Measurements from ENCODE around the gene EIF5. TPM values are rescaled to one million over a fixed set of nuclear protein-coding genes. Genes with fewer than 3 reads are reported as not detected.
A peak's percentile ranks its signal among the peaks of the same experiment; 100 is the strongest.

Gene EIF5
- total RNA-seq, 2 donors from 2014 or later, result 85.6 to 234 TPM

GRCh38 chr14:103313704-103314103, 20.3 kb upstream of the EIF5 start:
- Histone ChIP-seq H3K4me3 (no peak overlapping the region), H3K36me3 (replicated peaks in 1 of 2; ENCODE audit: insufficient read depth in 1 of 2, low read depth in 2 of 2) (no peaks in the 10 kb centered on the region), H3K27ac (no peak overlapping the region), H3K9me3 (no peaks in the 10 kb centered on the region), H3K4me1 (peaks cover 10% of the 10 kb centered on the region), H3K27me3 (no peaks in the 10 kb centered on the region)
- no peak for ATAC-seq
- TF ChIP-seq POLR2A (IDR thresholded peaks at IDR 0.05), result no peak
- TF ChIP-seq, protein P1, sequence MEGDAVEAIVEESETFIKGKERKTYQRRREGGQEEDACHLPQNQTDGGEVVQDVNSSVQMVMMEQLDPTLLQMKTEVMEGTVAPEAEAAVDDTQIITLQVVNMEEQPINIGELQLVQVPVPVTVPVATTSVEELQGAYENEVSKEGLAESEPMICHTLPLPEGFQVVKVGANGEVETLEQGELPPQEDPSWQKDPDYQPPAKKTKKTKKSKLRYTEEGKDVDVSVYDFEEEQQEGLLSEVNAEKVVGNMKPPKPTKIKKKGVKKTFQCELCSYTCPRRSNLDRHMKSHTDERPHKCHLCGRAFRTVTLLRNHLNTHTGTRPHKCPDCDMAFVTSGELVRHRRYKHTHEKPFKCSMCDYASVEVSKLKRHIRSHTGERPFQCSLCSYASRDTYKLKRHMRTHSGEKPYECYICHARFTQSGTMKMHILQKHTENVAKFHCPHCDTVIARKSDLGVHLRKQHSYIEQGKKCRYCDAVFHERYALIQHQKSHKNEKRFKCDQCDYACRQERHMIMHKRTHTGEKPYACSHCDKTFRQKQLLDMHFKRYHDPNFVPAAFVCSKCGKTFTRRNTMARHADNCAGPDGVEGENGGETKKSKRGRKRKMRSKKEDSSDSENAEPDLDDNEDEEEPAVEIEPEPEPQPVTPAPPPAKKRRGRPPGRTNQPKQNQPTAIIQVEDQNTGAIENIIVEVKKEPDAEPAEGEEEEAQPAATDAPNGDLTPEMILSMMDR (IDR thresholded peaks at IDR 0.05), result no peak
- 74 to 78% methylated on average over 8 of the region's 8 CpGs for WGBS, 2 donors
- intact Hi-C loops (cut with DNase I), result no loop called here
- DNase-seq, result no peak

- H3K9me3 ChIP-seq, result no peaks in the 10 kb centered on the region
- H3K4me3 ChIP-seq, result no peak overlapping the region
- peaks cover 10% of the 10 kb centered on the region for H3K4me1 ChIP-seq
- TF ChIP-seq, protein P1 (IDR thresholded peaks at IDR 0.05), result no peak
- TF ChIP-seq POLR2A (IDR thresholded peaks at IDR 0.05), result no peak
- DNase-seq (peak in 2 of 4 donors; percentile 18 to 40), ATAC-seq (peak; percentile 47)
- H3K36me3 ChIP-seq (replicated peaks in 1 of 2; ENCODE audit: insufficient read depth in 1 of 2, low read depth in 2 of 2), result no peaks in the 10 kb centered on the region
- H3K27me3 ChIP-seq, result no peaks in the 10 kb centered on the region
- intact Hi-C loops (cut with DNase I), result no loop called here
- H3K27ac ChIP-seq, result no peak overlapping the region
- WGBS, 2 donors, result 25 to 44% methylated on average over 8 to 10 of the region's 13 CpGs
These were observed 19.4 kb upstream of the EIF5 start for GRCh38 chr14:103314496-103315277.

GRCh38 chr14:103315351-103315911, 18.6 kb upstream of the EIF5 start:
- intact Hi-C loops (cut with DNase I), result no loop called here
- ATAC-seq, result peak; percentile 24
- TF ChIP-seq, protein P1 (IDR thresholded peaks at IDR 0.05), result no peak
- no peak for TF ChIP-seq POLR2A (IDR thresholded peaks at IDR 0.05)
- 78 to 86% methylated on average over 14 of the region's 14 CpGs for WGBS, 2 donors
- peak in 1 of 4 donors; percentile 18 for DNase-seq
- Histone ChIP-seq H3K36me3 (replicated peaks in 1 of 2; ENCODE audit: insufficient read depth in 1 of 2, low read depth in 2 of 2) (no peaks in the 10 kb centered on the region), H3K9me3 (no peaks in the 10 kb centered on the region), H3K4me1 (peaks cover 10% of the 10 kb centered on the region), H3K4me3 (no peak overlapping the region), H3K27ac (no peak overlapping the region), H3K27me3 (no peaks in the 10 kb centered on the region)

- Histone ChIP-seq H3K4me3 (no peak overlapping the region), H3K27ac (no peak overlapping the region), H3K9me3 (no peaks in the 10 kb centered on the region), H3K4me1 (peaks cover 10% of the 10 kb centered on the region), H3K36me3 (replicated peaks in 1 of 2; ENCODE audit: insufficient read depth in 1 of 2, low read depth in 2 of 2) (no peaks in the 10 kb centered on the region), H3K27me3 (no peaks in the 10 kb centered on the region)
- intact Hi-C loops (cut with DNase I), result no loop called here
- DNase-seq, result no peak
- ATAC-seq, result no peak
- TF ChIP-seq POLR2A (IDR thresholded peaks at IDR 0.05), result no peak
- TF ChIP-seq, protein P1 (IDR thresholded peaks at IDR 0.05), result no peak
- 83 to 90% methylated on average over 11 of the region's 11 CpGs for WGBS, 2 donors
These were observed 18.1 kb upstream of the EIF5 start for GRCh38 chr14:103315941-103316340.

Data from body of pancreas (tissue), 4 donors.